Nephron (organoid): ENCODE data around the gene RASL12.
A peak's percentile ranks its signal among the peaks of the same experiment; 100 is the strongest.
"Not testable (repeated sequence)": the region's sequence is repeated elsewhere in the genome, so short reads cannot be mapped to it uniquely, and the experiment has no call there.

ENCODE experiments used
- H3K27ac Mint-ChIP-seq, 3 experiments: 2 replicates each; pipeline ENCODE4 v1.8.0; 2020; ENCODE audit warnings: mixed read lengths in 3 of 3, mild to moderate bottlenecking in 2 of 3, moderate library complexity in 1 of 3
- H3K27me3 Mint-ChIP-seq: 2 replicates; pipeline ENCODE4 v1.8.0; 2021; ENCODE audit warnings: low read depth, mild to moderate bottlenecking, moderate library complexity, mixed read lengths
- H3K36me3 Mint-ChIP-seq: 2 replicates; pipeline ENCODE4 v1.8.0; 2020; ENCODE audit warnings: low read depth, mixed read lengths
- H3K4me1 Mint-ChIP-seq: 2 replicates; pipeline ENCODE4 v1.8.0; 2020; ENCODE audit warnings: mixed read lengths
- H3K4me3 Mint-ChIP-seq, 3 experiments: 2 replicates each; pipeline ENCODE4 v1.8.0; 2020; ENCODE audit warnings: mild to moderate bottlenecking in 3 of 3, mixed read lengths in 3 of 3, moderate library complexity in 2 of 3
- H3K9me3 Mint-ChIP-seq: 2 replicates; pipeline ENCODE4 v1.8.0; 2020; ENCODE audit warnings: mixed read lengths
- CTCF ChIP-seq, 3 experiments: fragments of 200-600 bp; sonication (generic); IDR thresholded peaks; one replicate each; pipeline ENCODE4 v1.5.0; 2021; ENCODE audit warnings: antibody characterized with exemption in 3 of 3; ENCODE audit not compliant: unreplicated experiment in 3 of 3

The RASL12 gene

DNA sequence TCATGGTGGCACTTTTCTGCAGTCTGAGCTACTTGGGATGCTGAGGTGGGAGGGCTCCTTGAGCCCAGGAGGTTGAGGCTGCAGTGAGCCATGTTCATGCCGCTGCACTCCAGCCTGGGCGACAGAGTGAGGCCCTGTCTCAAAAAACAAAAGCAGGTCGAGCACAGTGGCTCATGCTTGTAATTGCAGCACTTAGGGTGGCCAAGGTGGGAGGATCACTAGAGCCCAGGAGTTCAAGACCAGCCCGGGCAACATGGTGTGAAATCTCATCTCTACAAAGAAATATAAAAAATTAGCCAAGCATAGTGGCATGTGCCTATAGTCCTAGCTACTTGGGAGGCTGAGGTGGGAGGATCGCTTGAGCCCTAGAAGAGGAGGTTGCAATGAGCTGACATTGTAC is 37.2 kb upstream of the RASL12 start:
- no peak overlapping the region for H3K27ac Mint-ChIP-seq
- no peak overlapping the region for H3K4me3 Mint-ChIP-seq
- no peaks in the 10 kb centered on the region for H3K9me3 Mint-ChIP-seq
- no peaks in the 10 kb centered on the region for H3K27me3 Mint-ChIP-seq
- peaks cover 44% of the 10 kb centered on the region for H3K36me3 Mint-ChIP-seq
- TF ChIP-seq CTCF (IDR thresholded peaks at IDR 0.05; ENCODE audit: unreplicated experiment in 3 of 3), result no peak
- H3K4me1 Mint-ChIP-seq, result no peaks in the 10 kb centered on the region

- no peaks in the 10 kb centered on the region for H3K27me3 Mint-ChIP-seq
- peaks cover 45% of the 10 kb centered on the region for H3K36me3 Mint-ChIP-seq
- H3K4me1 Mint-ChIP-seq, result no peaks in the 10 kb centered on the region
- no peak overlapping the region for H3K27ac Mint-ChIP-seq
- H3K9me3 Mint-ChIP-seq, result no peaks in the 10 kb centered on the region
- H3K4me3 Mint-ChIP-seq, result no peak overlapping the region
- TF ChIP-seq CTCF (IDR thresholded peaks at IDR 0.05; ENCODE audit: unreplicated experiment in 3 of 3), result no peak
Measured at GRCh38 chr15:65102912-65103311, 35.1 kb upstream of the RASL12 start.

DNA sequence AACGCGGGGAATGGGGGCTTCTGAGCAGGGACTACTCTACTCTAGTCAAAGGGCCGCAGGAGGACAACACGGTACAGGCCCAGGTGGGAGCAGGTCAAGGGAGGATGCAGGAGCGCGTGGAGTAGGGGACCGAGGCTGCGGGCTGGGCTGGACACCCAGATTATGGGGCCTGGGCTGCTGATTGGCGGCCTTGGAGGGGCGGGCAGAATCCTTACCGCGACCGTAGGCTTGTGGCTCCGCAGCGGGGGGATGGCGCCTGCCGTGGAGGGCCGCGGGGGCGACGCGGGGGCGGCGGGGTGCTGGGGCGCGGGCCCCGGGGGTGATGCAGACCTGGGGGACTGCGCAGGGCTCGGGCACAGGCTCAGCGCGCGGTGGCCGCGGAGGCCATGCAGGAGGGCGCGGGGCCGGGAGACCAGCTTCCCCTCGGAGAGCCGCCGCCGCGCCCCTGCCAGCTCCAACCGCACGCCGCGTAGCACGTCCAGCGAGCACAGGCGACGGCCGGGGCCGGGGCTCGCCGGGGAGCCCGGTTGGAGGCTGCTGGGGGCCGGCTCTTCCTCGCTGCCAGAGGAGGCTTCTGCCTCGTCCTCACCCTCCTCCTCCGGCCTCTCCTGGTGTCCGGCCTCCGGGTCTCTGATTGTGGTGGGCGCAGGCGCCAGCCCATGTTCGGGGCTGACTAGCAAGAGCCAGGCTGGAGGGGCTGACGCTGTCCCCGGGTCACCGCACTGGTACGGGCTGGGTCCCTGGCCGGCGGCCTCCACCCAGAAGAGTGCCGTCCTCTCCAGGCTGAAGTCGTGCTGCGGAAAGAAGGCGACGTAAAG is 34.3 kb upstream of the RASL12 start:
- Mint-ChIP-seq H3K4me1 (no peaks in the 10 kb centered on the region), H3K27me3 (no peaks in the 10 kb centered on the region), H3K9me3 (no peaks in the 10 kb centered on the region), H3K27ac (peak overlapping the region in 1 of 3 experiments; percentile 7), H3K4me3 (no peak overlapping the region), H3K36me3 (peaks cover 49% of the 10 kb centered on the region)
- peak in 1 of 3 experiments; percentile 26 for TF ChIP-seq CTCF (IDR thresholded peaks at IDR 0.05; ENCODE audit: unreplicated experiment in 3 of 3)

DNA sequence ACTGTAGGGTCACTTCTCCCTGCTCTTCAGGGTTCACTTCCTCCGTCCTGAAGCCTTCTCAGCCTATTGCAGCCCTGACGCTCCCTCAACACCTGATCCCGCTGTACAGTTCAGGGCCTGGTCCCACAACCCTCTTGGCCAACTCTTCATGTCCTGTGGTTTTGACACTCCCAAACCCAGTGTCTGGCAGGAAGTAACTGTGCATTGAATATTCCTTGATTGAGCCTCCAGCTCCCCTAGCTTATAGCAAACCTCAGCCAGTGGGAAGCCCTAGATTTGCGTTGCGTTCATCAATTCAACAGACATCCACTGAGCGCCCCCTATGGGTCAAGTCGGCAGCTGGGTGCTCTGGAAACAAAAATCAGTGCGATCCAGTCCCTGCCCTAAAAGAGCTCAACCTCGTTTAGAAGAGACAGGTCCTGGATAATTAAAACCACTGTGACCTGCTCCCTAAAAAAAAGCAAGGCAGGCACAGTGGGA is 33.7 kb upstream of the RASL12 start:
- H3K9me3 Mint-ChIP-seq, result no peaks in the 10 kb centered on the region
- H3K4me1 Mint-ChIP-seq, result no peaks in the 10 kb centered on the region
- H3K4me3 Mint-ChIP-seq, result no peak overlapping the region
- peak overlapping the region in 1 of 3 experiments; percentile 7 for H3K27ac Mint-ChIP-seq
- peaks cover 55% of the 10 kb centered on the region for H3K36me3 Mint-ChIP-seq
- no peaks in the 10 kb centered on the region for H3K27me3 Mint-ChIP-seq
- TF ChIP-seq CTCF (IDR thresholded peaks at IDR 0.05; ENCODE audit: unreplicated experiment in 3 of 3), result peak; percentile 65 to 84 (median 65)

GRCh38 chr15:65100442-65100841 is 32.7 kb upstream of the RASL12 start:
- Mint-ChIP-seq H3K27me3 (no peaks in the 10 kb centered on the region), H3K36me3 (peaks cover 45% of the 10 kb centered on the region), H3K4me1 (peaks cover 2% of the 10 kb centered on the region), H3K4me3 (no peak overlapping the region), H3K27ac (no peak overlapping the region), H3K9me3 (no peaks in the 10 kb centered on the region)
- no peak for TF ChIP-seq CTCF (IDR thresholded peaks at IDR 0.05; ENCODE audit: unreplicated experiment in 3 of 3)

DNA sequence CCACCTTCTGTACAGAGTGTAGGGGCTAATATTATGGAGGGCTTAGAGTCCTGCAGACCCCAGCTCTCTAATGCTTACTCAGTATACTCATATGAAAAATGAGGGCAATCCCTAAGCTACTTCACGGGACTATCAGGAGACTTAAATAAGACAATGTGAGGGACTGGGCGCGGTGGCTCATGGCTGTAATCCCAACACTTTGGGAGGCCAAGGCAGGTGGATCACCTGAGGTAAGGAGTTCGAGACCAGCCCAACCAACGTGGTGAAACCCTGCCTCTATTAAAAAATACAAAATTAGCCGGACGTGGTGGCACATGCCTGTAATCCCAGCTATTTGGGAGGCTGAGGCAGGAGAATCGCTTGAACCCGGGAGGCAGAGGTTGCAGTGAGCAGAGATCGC is 32.0 kb upstream of the RASL12 start:
- H3K9me3 Mint-ChIP-seq, H3K4me3 Mint-ChIP-seq, H3K4me1 Mint-ChIP-seq, H3K27me3 Mint-ChIP-seq, H3K27ac Mint-ChIP-seq: not testable (repeated sequence)
- peaks cover 43% of the 10 kb centered on the region for H3K36me3 Mint-ChIP-seq
